ENCODE data around the gene CD300LF.

DNA sequence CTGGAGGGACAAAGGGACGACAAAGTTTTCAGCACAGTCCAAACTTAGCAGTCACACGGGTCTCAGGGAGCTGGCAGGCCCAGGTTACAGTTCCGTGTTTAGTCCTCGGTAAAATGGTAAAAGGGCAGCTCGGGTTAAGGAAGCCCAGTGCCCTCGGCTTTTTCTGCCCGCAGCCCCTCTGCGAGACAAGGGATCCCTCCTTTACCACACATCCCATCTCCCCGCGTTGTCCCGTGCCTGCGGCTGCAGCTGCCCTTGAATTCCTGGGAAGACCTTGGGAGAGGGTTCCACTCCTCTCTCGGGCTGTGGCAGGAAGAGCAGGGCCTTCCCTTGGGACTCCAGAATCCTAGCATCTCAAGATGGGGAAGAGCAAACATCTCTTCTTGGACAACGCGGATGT, 17.1 kb upstream of the CD300LF start:
- TF ChIP-seq ZNF274 (IDR thresholded peaks at IDR 0.05; ENCODE audit: low read depth, low read length) = no peak
- TF ChIP-seq YY1 (IDR thresholded peaks at IDR 0.05; ENCODE audit: insufficient read depth, insufficient read length) = no peak
- TF ChIP-seq SUZ12 (IDR thresholded peaks at IDR 0.05; ENCODE audit: extremely low read depth, insufficient read depth, insufficient read length) = no peak
